CMK (cell line): ENCODE data around the gene LRCH1.

ENCODE experiments used
- DNase-seq: peaks from one replicate; pipeline ENCODE4 v3.0.0-alpha.2; 2010; ENCODE audit warnings: low read depth

Gene LRCH1

DNA sequence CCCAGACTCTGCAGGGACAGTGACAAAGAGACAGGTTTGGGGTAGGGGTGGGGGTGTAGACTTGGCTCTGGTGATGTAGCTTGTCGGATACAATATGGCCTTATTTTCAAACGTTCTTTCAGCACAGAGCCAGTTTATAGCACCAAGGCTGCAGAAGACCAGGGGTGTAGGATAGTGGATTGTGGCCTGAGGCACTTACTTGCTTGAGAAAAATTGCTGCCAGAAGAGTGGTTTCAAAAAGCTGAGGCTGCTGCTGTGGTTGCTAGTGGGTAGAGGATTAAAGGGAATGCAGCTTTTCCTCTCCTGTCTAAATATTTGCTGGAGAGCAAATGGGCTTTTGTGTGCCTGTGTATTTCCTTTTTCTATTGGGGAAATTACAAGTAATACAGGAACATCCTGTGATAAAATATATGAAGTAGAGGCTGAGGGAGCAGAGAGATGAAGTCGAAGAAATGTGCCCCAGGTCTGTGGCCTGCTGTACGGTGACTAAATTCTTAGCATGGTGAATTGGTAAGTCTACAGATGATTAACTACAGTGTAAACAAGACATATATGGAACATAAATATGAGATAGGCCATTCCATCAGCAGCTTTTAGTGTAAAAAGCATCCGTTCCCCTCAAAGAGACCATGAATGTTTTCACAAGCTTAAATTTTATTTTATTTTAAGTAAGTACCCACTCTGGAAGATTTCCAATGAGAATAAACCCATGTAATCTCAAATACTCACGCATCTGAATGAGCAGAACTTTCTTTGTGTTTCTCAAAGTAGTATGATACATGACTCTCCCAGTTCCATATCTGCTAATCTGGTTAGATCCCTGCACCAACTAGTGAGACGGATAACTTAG, 112.9 kb downstream of the LRCH1 start:
- no peak for DNase-seq

DNA sequence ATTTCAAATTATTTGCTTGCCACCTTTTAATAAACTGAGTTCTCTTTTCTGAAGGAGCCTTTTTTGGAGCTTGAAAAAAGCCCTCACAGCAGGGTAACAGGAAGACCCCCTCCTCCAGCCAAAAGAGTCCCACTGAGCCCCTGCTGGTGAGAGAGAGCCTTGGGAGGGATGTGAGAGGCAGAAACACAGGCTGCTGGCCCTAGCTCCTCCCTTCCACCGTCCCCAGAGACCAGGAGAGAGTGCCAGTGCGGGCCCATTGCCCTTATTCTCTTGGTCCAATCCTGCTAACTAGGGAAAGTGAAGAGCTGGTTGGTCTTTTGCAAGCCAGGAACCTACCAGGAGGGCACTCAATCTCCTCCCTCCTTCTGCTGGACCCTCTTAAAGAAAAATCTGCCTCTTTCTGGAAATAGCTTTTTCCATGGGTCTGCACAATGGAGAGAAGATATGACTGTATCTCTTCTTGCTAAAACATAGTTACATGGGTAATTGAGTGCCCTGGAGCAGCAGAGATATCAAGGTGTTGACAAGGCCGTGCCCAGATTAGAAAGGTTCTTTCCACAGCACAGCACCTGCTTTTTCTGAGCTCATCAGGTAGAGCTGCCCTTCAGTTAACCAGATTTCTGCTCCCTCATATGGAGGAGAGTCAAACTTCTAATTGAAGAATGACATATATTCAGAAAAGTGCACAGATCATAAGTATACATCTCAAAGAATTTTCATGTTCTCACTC, 113.9 kb downstream of the LRCH1 start:
- no peak for DNase-seq

- DNase-seq, result no peak
These were observed 114.8 kb downstream of the LRCH1 start for GRCh38 chr13:46667687-46668281.

- no peak for DNase-seq
These were observed 115.3 kb downstream of the LRCH1 start for GRCh38 chr13:46668302-46668720.

DNA sequence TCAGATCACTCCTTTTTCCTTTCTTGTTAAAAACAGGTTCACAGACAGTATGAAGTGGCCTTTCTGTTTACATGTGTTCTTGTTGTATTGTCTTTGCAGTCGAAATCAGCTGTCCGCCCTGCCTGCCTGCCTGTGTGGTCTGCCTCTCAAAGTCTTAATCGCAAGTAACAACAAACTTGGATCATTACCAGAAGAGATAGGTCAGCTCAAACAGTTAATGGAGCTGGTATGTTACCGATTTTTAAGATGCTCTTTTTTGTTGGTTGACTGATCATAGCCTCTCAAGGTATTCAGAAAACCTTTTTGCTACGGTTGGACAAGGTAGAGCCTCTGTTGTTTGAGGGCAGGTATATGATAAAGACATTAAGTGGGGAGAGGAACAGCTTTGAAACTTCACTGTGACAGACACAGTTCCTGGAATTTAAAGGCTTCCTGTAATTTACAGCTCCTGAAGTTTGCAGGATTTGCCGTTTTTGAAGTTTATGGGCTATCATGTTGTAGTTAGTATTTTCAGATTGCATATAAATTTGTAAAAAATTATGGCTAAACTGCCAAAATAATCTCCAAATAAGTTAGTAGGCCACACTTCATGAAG, 116.1 kb downstream of the LRCH1 start:
- DNase-seq, result no peak

- no peak for DNase-seq
These were observed 119.5 kb downstream of the LRCH1 start for GRCh38 chr13:46672338-46673090.

- DNase-seq, result no peak
These were observed 122.0 kb downstream of the LRCH1 start for GRCh38 chr13:46675016-46675415.

- DNase-seq, result no peak
These were observed 123.4 kb downstream of the LRCH1 start for GRCh38 chr13:46676378-46676725.

DNA sequence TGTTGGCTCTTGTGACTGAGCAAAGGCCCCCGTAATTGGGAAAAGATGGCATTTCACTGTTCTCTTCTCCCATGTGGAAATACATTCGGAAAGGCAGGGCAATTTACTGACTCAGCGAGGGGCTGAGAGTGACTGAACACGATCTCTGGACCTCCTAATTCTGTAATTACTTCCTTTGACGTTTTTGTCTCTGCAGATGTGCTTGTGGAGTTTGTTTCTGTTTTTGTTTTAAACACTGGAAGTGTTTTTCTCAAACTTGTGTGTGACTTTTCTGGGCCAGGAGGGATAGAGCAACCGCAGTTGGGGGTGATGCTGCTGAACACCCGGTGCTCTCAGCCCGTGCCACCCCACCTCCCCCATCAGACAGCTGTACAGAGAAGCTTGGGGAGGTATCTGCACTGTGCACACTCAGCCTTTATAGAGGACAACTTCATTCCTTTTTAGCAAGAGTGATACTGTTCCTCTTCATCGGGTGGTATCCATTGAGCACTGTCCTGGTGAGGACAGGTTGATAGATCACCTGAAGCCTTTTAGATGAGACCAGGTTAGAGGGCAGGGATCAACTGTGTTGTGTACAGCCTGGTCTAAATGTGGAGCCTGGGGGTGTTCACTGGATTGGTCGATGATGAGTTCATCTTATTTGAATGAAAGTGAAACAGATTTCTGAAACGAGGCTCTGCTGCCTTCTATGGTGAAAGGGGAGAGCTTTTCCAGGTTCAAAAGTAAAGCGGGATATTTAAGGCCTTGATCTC, 126.6 kb downstream of the LRCH1 start:
- no peak for DNase-seq

DNA sequence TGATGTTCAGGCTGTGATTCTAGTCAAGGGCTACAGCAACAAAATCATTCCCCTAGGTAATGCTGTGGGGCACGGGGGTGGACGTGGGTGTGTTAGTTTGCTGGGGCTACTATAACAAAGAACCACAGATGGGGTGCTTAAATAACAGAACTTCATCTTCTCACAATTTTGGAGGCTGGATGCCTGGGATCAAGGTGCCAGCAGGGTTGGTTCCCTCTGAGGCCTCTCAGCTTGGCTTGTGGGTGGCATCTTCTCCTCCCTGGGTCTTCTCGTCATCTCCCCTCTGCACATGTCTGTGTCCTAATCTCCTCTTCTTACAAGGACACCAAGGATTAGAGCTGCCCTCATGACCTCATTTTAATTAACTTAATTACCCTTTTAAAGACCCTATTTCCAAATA, 129.0 kb downstream of the LRCH1 start:
- no peak for DNase-seq

DNA sequence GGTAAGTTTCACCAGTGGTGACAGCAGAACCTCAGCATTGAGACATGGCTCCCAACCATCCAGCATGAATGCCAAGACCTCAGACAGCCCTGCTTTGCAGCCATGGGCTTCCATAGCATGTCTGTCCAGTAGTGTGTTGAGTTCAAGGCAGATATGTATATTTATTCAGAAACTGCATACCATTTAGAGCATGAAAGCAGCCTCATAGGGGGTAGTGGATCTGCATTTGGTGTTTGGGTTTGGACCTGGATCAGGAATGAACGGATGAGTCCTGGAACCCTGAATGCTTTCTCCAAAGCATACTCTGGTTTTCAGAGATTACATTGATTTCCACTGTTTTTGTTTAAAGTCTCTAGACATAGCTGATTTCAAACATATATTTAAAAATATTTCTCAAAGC, 129.7 kb downstream of the LRCH1 start:
- DNase-seq, result no peak

DNA sequence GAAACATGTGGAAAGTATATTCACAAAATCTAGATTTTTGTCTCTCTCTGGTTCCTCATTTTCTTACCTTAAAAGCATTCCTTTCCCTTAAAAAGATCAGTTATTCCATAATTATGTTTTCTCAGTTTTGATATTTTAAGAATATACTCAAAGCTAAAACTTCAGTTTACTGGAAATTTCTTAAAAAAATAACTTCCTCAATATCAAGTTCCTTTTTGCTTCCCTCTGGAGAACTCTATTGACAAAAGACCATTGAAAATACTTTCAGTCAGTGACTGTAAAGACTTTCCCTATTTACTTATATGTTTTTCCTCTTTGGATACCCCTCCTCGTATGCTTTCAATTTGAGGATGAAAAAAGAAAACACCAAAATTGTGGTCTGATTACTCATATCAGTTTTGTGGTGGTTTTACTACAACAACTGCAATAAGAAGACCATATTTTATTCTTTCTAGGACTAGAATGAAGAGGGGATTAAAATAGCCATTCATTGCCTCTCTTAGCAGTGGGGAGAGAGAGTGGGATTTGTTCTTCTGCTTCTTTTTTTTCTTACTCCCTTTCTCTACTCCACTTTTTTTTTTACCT, 130.8 kb downstream of the LRCH1 start:
- no peak for DNase-seq

DNA sequence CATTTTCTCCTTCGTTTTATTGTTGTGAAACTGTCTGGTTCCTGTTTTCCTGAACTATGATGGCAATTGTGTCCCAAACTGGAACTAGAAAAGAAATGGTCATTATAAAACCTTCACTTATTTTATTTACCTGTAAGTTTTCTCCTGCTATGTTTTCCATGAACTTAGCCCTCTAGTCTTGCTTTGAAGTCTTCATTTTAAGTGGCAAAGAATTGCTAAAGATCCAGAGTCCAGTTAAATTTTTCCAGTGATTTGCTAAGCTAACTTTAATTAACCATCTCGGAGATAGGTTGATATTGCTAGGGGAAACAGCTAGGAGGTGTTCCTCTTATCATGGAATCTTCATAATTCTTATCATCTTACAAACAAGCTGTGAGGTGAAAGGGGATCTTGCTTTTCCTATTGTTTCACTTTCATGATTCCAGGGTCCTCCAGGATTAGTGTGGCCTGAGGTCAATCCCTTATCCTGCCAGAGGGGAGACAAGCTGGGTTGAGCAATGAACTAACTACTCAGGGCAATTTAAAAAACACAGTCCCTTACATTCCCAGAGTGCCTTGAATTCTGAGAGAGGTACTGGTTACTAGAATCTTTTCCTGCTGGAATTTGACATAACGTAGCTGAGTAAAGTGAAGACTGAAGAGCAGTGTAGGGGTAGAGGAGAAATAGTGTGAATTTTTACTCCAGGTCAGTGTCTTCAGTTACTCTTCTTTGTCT, 131.5 kb downstream of the LRCH1 start:
- DNase-seq, result no peak

- DNase-seq, result no peak
These were observed 132.2 kb downstream of the LRCH1 start for GRCh38 chr13:46685006-46685730.

GRCh38 chr13:46686171-46686570, 133.2 kb downstream of the LRCH1 start:
- no peak for DNase-seq

DNA sequence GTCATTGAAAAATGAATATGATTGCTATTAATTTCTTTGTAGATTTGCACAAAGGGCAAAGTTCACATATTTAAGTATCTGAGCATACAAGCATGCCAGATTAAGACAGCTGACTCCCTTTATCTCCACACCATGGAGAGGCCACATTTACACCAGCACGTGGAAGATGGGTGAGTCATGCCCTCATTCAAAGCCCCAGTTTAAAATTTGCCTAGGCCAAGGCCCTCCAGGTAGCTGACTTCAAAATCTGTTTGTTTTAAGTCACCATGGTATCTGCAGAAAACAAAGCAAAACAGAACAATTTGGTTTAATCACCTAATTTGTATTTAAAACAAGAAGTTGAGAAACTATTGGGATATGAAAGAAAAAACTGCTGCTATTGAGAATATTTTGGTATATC, 134.8 kb downstream of the LRCH1 start:
- no peak for DNase-seq

GRCh38 chr13:46688306-46688705, 135.3 kb downstream of the LRCH1 start:
- no peak for DNase-seq

- no peak for DNase-seq
These were observed 145.0 kb downstream of the LRCH1 start for GRCh38 chr13:46698014-46698413.

- DNase-seq, result no peak
These were observed 146.0 kb downstream of the LRCH1 start for GRCh38 chr13:46698910-46699460.
